OCI-LY1 (cell line): Measurements from ENCODE around the gene ECSIT.

Experiments
- H2AFZ ChIP-seq: fragments of 200-600 bp; sonication (generic), shearing (Covaris generic); 2 replicates; pipeline ENCODE4 v1.6.0; 2014; ENCODE audit warnings: antibody characterized with exemption, mild to moderate bottlenecking, low read length
- H3F3A ChIP-seq: fragments of 200-600 bp; sonication (generic), shearing (Covaris generic); 2 replicates; pipeline ENCODE4 v1.6.0; 2014; ENCODE audit warnings: mild to moderate bottlenecking, antibody characterized with exemption, low read length, moderate library complexity; ENCODE audit not compliant: insufficient read depth
- H3K27ac ChIP-seq: fragments of 200-600 bp; sonication (generic); 2 replicates; pipeline ENCODE4 v1.5.1; 2014; ENCODE audit warnings: low read length, mixed run types, mild to moderate bottlenecking, low read depth; ENCODE audit not compliant: poor library complexity, severe bottlenecking
- H3K27me3 ChIP-seq: fragments of 200-600 bp; sonication (generic); 2 replicates; pipeline ENCODE4 v1.6.0; 2014; ENCODE audit warnings: antibody characterized with exemption, mild to moderate bottlenecking, low read length, moderate library complexity; ENCODE audit not compliant: insufficient read depth
- H3K36me3 ChIP-seq: fragments of 200-600 bp; sonication (generic); 2 replicates; pipeline ENCODE4 v1.6.1; 2014; ENCODE audit warnings: mild to moderate bottlenecking, antibody characterized with exemption, low read length, moderate library complexity, mixed read lengths; ENCODE audit not compliant: insufficient read depth
- H3K4me1 ChIP-seq: fragments of 200-600 bp; sonication (generic); 2 replicates; pipeline ENCODE4 v1.5.1; 2014; ENCODE audit warnings: mild to moderate bottlenecking, low read length, moderate library complexity; ENCODE audit not compliant: insufficient read depth, severe bottlenecking
- H3K4me2 ChIP-seq: fragments of 200-600 bp; sonication (generic), shearing (Covaris generic); 2 replicates; pipeline ENCODE4 v1.6.1; 2014; ENCODE audit warnings: low read length
- H3K4me3 ChIP-seq: fragments of 200-600 bp; sonication (generic); 2 replicates; pipeline ENCODE4 v1.5.1; 2014; ENCODE audit warnings: low read length, low read depth, mild to moderate bottlenecking, mixed read lengths; ENCODE audit not compliant: poor library complexity, severe bottlenecking
- H3K79me2 ChIP-seq: fragments of 200-600 bp; shearing (Covaris generic); 2 replicates; pipeline ENCODE4 v1.6.1; 2016; ENCODE audit warnings: mixed run types, low read length, mixed read lengths; ENCODE audit not compliant: insufficient read depth
- H3K9ac ChIP-seq: fragments of 200-600 bp; sonication (generic), shearing (Covaris generic); 2 replicates; pipeline ENCODE4 v1.6.1; 2014; ENCODE audit warnings: mild to moderate bottlenecking, low read length, mixed read lengths
- H3K9me2 ChIP-seq: fragments of 200-600 bp; sonication (generic), shearing (Covaris generic); 2 replicates; pipeline ENCODE4 v1.6.1; 2014; ENCODE audit warnings: low read depth, mild to moderate bottlenecking, low read length, mixed read lengths
- H3K9me3 ChIP-seq: fragments of 200-600 bp; shearing (Covaris generic); 2 replicates; pipeline ENCODE4 v1.6.1; 2014; ENCODE audit warnings: low read length, mixed read lengths
- H4K20me1 ChIP-seq: fragments of 200-600 bp; sonication (generic), shearing (Covaris generic); 2 replicates; pipeline ENCODE4 v1.6.0; 2016; ENCODE audit warnings: mild to moderate bottlenecking, low read length; ENCODE audit not compliant: insufficient read depth
- CTCF ChIP-seq: fragments of 200-600 bp; sonication (generic), shearing (Covaris generic); IDR thresholded peaks from 2 replicates; pipeline ENCODE4 v1.5.1; 2017; ENCODE audit warnings: mild to moderate bottlenecking, antibody characterized with exemption, low read length, moderate library complexity, mixed read lengths
- EZH2 ChIP-seq: fragments of 200-600 bp; sonication (generic), shearing (Covaris generic); IDR thresholded peaks from 2 replicates; pipeline ENCODE4 v1.8.0; 2017; ENCODE audit warnings: borderline replicate concordance, mixed run types, mild to moderate bottlenecking, antibody characterized with exemption, low read length, moderate library complexity, mixed read lengths

The ECSIT gene

GRCh38 chr19:11554160-11554559, 25.2 kb upstream of the ECSIT start:
- Histone ChIP-seq H3K27me3 (no peaks in the 10 kb centered on the region), H4K20me1 (no peaks in the 10 kb centered on the region), H3K4me3 (no peak overlapping the region), H3K27ac (no peak overlapping the region), H2AFZ (no peak overlapping the region), H3K9me3 (no peaks in the 10 kb centered on the region), H3K4me1 (peaks cover 25% of the 10 kb centered on the region), H3K36me3 (peaks cover 30% of the 10 kb centered on the region), H3K9ac (no peak overlapping the region), H3F3A (no peaks in the 10 kb centered on the region), H3K79me2 (peaks cover 16% of the 10 kb centered on the region), H3K4me2 (no peak overlapping the region), H3K9me2 (no peaks in the 10 kb centered on the region)
- TF ChIP-seq CTCF (no peak), EZH2 (no peak)

- Histone ChIP-seq H4K20me1 (no peaks in the 10 kb centered on the region), H3K9me2 (no peaks in the 10 kb centered on the region), H2AFZ (no peak overlapping the region), H3K27me3 (no peaks in the 10 kb centered on the region), H3K4me1 (peaks cover 17% of the 10 kb centered on the region), H3K36me3 (peaks cover 30% of the 10 kb centered on the region), H3K79me2 (peaks cover 5% of the 10 kb centered on the region), H3K27ac (peak overlapping the region; percentile 43), H3K4me2 (no peak overlapping the region), H3F3A (no peaks in the 10 kb centered on the region), H3K9me3 (no peaks in the 10 kb centered on the region), H3K9ac (no peak overlapping the region), H3K4me3 (no peak overlapping the region)
- TF ChIP-seq CTCF = no peak
- TF ChIP-seq EZH2 = no peak
These were observed 23.9 kb upstream of the ECSIT start for GRCh38 chr19:11552666-11553372.

- Histone ChIP-seq H4K20me1 (no peaks in the 10 kb centered on the region), H3K27ac (no peak overlapping the region), H3K79me2 (no peaks in the 10 kb centered on the region), H3K9me2 (no peaks in the 10 kb centered on the region), H3F3A (no peaks in the 10 kb centered on the region), H3K27me3 (no peaks in the 10 kb centered on the region), H3K9ac (no peak overlapping the region), H3K4me2 (no peak overlapping the region), H2AFZ (no peak overlapping the region), H3K36me3 (peaks cover 30% of the 10 kb centered on the region), H3K4me1 (peaks cover 9% of the 10 kb centered on the region), H3K4me3 (no peak overlapping the region), H3K9me3 (no peaks in the 10 kb centered on the region)
- TF ChIP-seq EZH2 (no peak), CTCF (peak; percentile 41)
These were observed 22.8 kb upstream of the ECSIT start for GRCh38 chr19:11551603-11552235.
